ENCODE results near the gene TIMM44. TPM values are rescaled to one million over a fixed set of nuclear protein-coding genes. Genes with fewer than 3 reads are reported as not detected.

The TIMM44 gene
- total RNA-seq, 4 donors from 2014 or later, result 59.7 to 102 (median 71.8) TPM

- Histone ChIP-seq H3K9me3 (no peaks in the 10 kb centered on the region), H3K4me1 (peaks cover 0 to 7% (median under 1%) of the 10 kb centered on the region in 4 donors), H3K4me3 (no peak overlapping the region), H3K27me3 (no peaks in the 10 kb centered on the region), H3K36me3 (no peaks in the 10 kb centered on the region), H3K27ac (no peak overlapping the region)
- in situ Hi-C loops (cut with MboI; ENCODE audit: low pct_ligation_motif_present in 1 of 4, low pct_unique_long_range_greater_than_20kb in 1 of 4, low sequenced_read_pairs in 3 of 4) (loop anchor here in 2 of 4 donors (10.0 kb wide), 1 partner anchor 307 kb away; no protein-coding TSS in a partner anchor), intact Hi-C loops (cut with DNase I; ENCODE audit: low total_unique reads) (loop anchor here (5.0 kb wide), 1 partner anchor 34 kb away; no protein-coding TSS in a partner anchor)
- 91 to 94% methylated on average over 3 of the region's 4 CpGs for WGBS, 2 donors (ENCODE audit: low coverage in 1 of 2)
- DNase-seq, result no peak
- TF ChIP-seq, protein P1, sequence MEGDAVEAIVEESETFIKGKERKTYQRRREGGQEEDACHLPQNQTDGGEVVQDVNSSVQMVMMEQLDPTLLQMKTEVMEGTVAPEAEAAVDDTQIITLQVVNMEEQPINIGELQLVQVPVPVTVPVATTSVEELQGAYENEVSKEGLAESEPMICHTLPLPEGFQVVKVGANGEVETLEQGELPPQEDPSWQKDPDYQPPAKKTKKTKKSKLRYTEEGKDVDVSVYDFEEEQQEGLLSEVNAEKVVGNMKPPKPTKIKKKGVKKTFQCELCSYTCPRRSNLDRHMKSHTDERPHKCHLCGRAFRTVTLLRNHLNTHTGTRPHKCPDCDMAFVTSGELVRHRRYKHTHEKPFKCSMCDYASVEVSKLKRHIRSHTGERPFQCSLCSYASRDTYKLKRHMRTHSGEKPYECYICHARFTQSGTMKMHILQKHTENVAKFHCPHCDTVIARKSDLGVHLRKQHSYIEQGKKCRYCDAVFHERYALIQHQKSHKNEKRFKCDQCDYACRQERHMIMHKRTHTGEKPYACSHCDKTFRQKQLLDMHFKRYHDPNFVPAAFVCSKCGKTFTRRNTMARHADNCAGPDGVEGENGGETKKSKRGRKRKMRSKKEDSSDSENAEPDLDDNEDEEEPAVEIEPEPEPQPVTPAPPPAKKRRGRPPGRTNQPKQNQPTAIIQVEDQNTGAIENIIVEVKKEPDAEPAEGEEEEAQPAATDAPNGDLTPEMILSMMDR (IDR thresholded peaks at IDR 0.05), result no peak
- no peak for TF ChIP-seq POLR2A (IDR thresholded peaks at IDR 0.05)
- TF ChIP-seq POLR2AphosphoS5 (IDR thresholded peaks at IDR 0.05), result no peak
- TF ChIP-seq EP300 (IDR thresholded peaks at IDR 0.05; ENCODE audit: low read depth), result no peak
Observed at GRCh38 chr19:7947939-7948338, 4.5 kb upstream of the TIMM44 start.

DNA sequence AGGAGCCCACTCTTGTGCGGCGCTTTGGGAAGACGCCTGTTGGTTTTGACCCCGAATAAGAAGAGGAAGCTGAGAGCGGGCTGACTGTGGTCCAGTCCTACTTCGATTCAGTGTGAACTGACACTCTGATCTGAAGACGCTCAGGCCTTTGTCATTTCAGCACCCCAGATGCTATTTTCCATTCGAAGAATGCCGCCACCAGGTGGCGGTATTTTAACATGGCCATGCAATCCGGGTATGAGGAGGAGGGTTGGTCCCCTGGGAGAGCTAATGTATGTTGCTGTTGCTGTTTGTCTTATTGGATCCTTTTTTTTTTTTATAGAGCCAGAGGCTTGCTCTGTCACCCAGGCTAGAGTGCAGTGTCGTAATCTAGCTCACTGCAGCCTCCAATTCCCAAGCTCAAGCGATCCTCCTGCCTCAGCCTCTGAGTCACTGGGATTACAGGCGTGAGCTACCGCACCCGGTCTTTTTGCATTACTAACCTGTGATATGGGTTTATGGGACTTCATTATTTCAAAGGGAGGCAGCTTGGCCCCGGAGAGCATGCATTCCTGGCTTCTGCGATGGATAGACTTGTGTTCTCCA is 803 bp upstream of the TIMM44 start:
- in situ Hi-C loops (cut with MboI; ENCODE audit: low pct_ligation_motif_present in 1 of 4, low pct_unique_long_range_greater_than_20kb in 1 of 4, low sequenced_read_pairs in 3 of 4), result loop anchor here in 2 of 4 donors (10.0 kb wide), 1 partner anchor 311 kb away; no protein-coding TSS in a partner anchor
- Histone ChIP-seq H3K36me3 (peaks cover 0 to 13% (median 6%) of the 10 kb centered on the region in 4 donors), H3K27ac (peak overlapping the region; percentile 85 to 98 (median 94)), H3K4me1 (peaks cover 5 to 26% (median 12%) of the 10 kb centered on the region in 4 donors), H3K27me3 (no peaks in the 10 kb centered on the region), H3K4me3 (peak overlapping the region; percentile 30 to 68 (median 51)), H3K9me3 (no peaks in the 10 kb centered on the region)
- WGBS, 2 donors (ENCODE audit: low coverage in 1 of 2), result 28 to 66% methylated on average over 5 to 18 of the region's 18 CpGs
- intact Hi-C loops (cut with DNase I; ENCODE audit: low total_unique reads), result no loop called here
- peak; percentile 91 for DNase-seq
- TF ChIP-seq POLR2AphosphoS5 (IDR thresholded peaks at IDR 0.05) (no peak), POLR2A (IDR thresholded peaks at IDR 0.05) (no peak), EP300 (IDR thresholded peaks at IDR 0.05; ENCODE audit: low read depth) (no peak)
- TF ChIP-seq, protein P1 (IDR thresholded peaks at IDR 0.05), result peak; percentile 89 to 98 (median 94)

GRCh38 chr19:7942981-7943443 is 454 bp downstream of the TIMM44 start:
- intact Hi-C loops (cut with DNase I; ENCODE audit: low total_unique reads), result no loop called here
- no peak for DNase-seq
- in situ Hi-C loops (cut with MboI; ENCODE audit: low pct_ligation_motif_present in 1 of 4, low pct_unique_long_range_greater_than_20kb in 1 of 4, low sequenced_read_pairs in 3 of 4), result loop anchor here in 2 of 4 donors (10.0 kb wide), 1 partner anchor 312 kb away; no protein-coding TSS in a partner anchor
- Histone ChIP-seq H3K9me3 (no peaks in the 10 kb centered on the region), H3K27me3 (no peaks in the 10 kb centered on the region), H3K36me3 (peaks cover 0 to 14% (median 7%) of the 10 kb centered on the region in 4 donors), H3K4me3 (peak overlapping the region; percentile 68 to 93 (median 80)), H3K27ac (peak overlapping the region; percentile 90 to 98 (median 96)), H3K4me1 (peaks cover 5 to 26% (median 12%) of the 10 kb centered on the region in 4 donors)
- no peak for TF ChIP-seq POLR2AphosphoS5 (IDR thresholded peaks at IDR 0.05)
- TF ChIP-seq, protein P1 (IDR thresholded peaks at IDR 0.05), result no peak
- no peak for TF ChIP-seq POLR2A (IDR thresholded peaks at IDR 0.05)
- 1 to 3% methylated on average over 23 to 33 of the region's 33 CpGs for WGBS, 2 donors (ENCODE audit: low coverage in 1 of 2)

DNA sequence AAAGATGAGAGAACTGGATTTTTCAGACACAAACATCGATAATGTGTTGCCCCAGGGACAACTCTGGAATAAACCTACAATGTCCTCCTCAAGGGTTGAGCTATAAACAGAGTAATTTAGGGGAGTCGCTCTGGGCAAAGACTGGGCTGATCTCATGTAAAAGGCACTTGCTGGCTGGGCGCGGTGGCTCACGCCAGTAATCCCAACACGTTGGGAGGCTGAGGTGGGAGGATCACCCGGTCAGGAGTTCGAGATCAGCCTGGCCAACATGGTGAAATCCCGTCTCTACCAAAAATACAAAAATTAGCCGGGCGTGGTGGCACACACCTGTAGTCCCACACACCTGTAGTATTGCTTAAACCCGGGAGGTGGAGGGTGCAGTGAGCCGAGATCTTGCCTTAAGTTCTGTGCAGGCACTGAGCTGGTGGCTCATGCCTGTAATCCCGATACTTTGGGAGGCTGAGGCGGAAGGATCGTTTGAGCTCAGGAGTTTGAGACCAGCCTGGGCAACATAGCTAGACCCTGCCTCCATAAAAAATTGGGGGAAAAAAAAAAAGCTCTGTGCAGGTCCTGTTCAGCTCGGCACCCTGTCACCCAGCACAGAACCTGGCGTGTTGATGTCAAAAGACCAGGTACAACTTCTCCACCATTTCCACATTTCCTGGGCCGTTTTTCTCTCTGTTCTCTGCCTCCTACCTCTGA is 1.4 kb downstream of the TIMM44 start:
- 77 to 87% methylated on average over 8 to 19 of the region's 19 CpGs for WGBS, 2 donors (ENCODE audit: low coverage in 1 of 2)
- Histone ChIP-seq H3K9me3 (no peaks in the 10 kb centered on the region), H3K36me3 (peaks cover 0 to 24% (median 11%) of the 10 kb centered on the region in 4 donors), H3K27ac (peak overlapping the region in 1 of 4 donors; percentile 97), H3K4me3 (peak overlapping the region in 1 of 4 donors; percentile 85), H3K27me3 (no peaks in the 10 kb centered on the region), H3K4me1 (peaks cover 5 to 26% (median 12%) of the 10 kb centered on the region in 4 donors)
- TF ChIP-seq POLR2A (IDR thresholded peaks at IDR 0.05), result no peak
- no peak for TF ChIP-seq EP300 (IDR thresholded peaks at IDR 0.05; ENCODE audit: low read depth)
- TF ChIP-seq, protein P1 (IDR thresholded peaks at IDR 0.05), result no peak
- TF ChIP-seq POLR2AphosphoS5 (IDR thresholded peaks at IDR 0.05), result no peak
- intact Hi-C loops (cut with DNase I; ENCODE audit: low total_unique reads) (no loop called here), in situ Hi-C loops (cut with MboI; ENCODE audit: low pct_ligation_motif_present in 1 of 4, low pct_unique_long_range_greater_than_20kb in 1 of 4, low sequenced_read_pairs in 3 of 4) (loop anchor here in 2 of 4 donors (10.0 kb wide), 1 partner anchor 313 kb away; no protein-coding TSS in a partner anchor)
- DNase-seq, result no peak
